Raji (cell line): ENCODE data around the gene ERVFRD-1.

Experiments used
- POLR2A ChIP-seq: IDR thresholded peaks from 2 replicates; pipeline ENCODE4 v1.6.1; 2011; ENCODE audit warnings: low read depth, low read length, control low read depth; ENCODE audit not compliant: insufficient read depth

Gene ERVFRD-1, protein sequence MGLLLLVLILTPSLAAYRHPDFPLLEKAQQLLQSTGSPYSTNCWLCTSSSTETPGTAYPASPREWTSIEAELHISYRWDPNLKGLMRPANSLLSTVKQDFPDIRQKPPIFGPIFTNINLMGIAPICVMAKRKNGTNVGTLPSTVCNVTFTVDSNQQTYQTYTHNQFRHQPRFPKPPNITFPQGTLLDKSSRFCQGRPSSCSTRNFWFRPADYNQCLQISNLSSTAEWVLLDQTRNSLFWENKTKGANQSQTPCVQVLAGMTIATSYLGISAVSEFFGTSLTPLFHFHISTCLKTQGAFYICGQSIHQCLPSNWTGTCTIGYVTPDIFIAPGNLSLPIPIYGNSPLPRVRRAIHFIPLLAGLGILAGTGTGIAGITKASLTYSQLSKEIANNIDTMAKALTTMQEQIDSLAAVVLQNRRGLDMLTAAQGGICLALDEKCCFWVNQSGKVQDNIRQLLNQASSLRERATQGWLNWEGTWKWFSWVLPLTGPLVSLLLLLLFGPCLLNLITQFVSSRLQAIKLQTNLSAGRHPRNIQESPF

DNA sequence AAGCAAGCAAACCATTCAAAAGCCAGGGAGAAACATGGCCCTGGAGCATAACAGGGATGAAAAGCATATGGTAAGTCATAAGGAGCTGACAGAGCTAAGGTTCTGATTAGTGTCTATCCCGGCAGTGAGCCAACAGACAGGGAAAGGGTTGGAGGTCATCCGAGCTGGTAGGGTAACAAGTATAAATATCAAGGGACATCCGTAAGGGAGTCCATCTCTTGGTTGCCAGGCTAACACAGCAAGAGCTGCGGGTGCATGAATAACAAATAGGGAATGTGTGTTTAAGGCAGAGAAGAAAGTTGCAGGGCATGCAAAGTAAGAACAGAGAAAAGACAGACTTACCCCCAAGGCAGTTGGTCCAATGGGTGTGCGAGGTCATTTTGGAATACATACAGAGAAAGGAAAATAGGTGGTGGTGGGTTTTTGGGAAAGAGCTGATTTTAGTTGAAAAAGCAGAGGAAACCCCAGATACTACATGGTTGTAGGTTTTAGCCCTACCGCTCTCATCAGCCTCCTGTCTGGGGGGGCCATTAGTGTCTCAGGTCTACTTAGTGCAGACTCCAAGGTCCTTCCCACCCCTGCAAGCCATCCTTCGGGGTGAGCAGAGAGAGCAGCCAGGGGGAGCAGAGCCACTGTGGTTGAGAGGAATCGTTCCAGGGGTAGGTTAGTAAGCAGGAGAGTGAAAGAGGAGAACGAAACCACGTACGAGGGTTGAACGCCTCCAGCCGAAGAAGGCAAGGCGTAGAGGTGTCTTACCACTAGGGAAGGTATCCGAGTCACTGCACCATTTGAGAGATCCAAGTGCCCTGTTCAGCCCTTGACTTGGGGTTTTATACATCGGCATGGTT is at the start of gene ERVFRD-1:
Gene ERVFRD-1, minus strand, starts transcription at position 805 of the 848 bp plus-strand sequence. CDS start 6,415 bp downstream, outside the sequence.
- TF ChIP-seq POLR2A, result no peak

DNA sequence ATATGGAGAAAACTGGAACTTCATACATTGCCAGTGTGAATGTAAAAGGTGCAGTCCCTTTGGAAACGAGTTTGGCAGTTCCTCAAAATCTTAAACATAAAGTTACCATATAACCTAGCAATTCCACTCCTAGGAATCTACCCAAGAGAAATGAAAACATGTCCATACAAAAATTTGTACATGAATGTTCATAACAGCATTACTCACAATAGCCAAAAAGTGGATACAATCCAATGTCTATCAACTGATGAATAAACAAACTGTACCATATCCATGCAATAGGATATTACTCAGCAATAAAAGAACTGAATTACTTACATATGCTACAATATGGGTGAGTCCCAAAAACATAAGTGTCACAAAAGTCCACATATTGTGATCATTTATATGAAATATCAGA is 48.7 kb upstream of the ERVFRD-1 start:
- TF ChIP-seq POLR2A, result no peak

- TF ChIP-seq POLR2A, result no peak
These were observed 44.1 kb upstream of the ERVFRD-1 start for GRCh38 chr6:11155589-11155988.

- no peak for TF ChIP-seq POLR2A
These were observed 41.9 kb upstream of the ERVFRD-1 start for GRCh38 chr6:11153447-11153846.

DNA sequence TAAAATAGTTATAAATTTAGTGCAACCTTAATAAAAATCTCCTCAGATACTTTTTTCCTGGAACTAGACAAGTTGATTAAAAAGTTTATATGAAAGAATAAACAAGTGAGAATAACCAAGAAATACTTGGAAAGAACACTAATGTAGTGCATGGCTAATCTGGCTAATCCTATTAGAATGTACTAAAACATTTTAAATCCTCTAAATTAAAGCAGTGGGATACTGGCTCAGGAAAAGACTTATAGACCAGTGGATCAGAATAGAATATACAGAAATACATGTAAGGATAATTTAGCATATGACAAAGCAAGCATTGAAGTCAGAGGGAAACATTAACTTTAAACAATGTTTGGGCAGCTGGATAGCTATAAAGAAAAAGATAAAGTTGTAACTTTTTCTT is 41.1 kb upstream of the ERVFRD-1 start:
- TF ChIP-seq POLR2A, result no peak

GRCh38 chr6:11151488-11151887 is 40.0 kb upstream of the ERVFRD-1 start:
- no peak for TF ChIP-seq POLR2A

GRCh38 chr6:11149551-11149950 is 38.0 kb upstream of the ERVFRD-1 start:
- no peak for TF ChIP-seq POLR2A

DNA sequence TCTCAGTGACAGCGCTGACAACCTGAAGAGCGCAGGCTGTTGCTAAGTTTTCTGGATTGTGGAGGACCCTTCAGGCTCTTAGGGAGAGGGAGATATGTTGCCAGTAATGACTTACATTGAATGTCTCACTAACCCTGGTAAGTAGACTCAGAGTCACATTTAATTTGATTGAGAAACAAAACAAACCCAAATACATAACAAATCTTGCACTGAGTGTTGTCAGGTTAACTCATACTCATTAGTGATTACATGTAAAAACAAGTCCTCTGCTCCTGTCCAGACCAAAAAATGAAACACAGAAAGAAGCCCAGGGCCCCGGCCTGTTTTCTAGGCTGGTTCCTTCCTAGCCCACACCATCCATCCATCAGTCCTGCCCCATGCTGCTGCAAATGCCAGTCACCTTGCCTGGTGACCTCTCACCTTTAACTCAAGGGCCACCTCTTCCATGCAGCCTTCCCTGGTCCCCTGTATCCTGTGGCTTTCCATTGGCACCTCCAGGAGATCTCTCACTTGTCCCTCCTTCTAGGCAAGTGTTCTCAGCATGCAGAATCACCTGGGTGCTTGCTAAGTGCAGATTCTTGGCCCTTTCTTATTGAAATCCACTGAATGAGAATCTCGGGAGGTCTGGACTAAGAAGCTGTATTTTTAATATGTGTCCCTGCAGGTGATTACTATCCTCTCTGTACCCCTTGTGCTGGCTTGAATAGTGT is 34.7 kb upstream of the ERVFRD-1 start:
- no peak for TF ChIP-seq POLR2A

DNA sequence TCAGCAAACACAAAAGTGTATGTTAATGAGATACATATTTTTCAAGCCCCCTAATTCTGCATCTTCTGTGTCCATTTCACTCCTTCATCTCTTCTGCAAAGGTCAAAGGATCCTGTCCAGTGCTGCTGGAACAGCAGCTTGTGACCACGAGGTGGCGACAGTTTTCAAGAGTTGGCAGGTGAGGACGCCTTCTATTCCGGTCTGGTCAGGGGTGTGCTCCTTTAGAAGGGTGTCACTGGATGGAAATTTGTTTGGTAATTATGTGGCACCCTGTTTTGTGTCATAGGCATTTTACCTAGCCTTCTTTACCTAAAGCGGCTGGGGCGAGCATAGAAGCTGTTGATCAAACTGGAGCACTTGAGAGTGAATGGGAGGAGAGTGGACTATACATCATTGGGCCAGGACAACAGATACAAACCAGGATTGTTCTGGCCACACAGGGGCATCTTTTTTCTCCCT is 32.9 kb upstream of the ERVFRD-1 start:
- no peak for TF ChIP-seq POLR2A

- TF ChIP-seq POLR2A, result no peak
These were observed 32.2 kb upstream of the ERVFRD-1 start for GRCh38 chr6:11143394-11144371.

GRCh38 chr6:11142296-11143027 is 30.9 kb upstream of the ERVFRD-1 start:
- TF ChIP-seq POLR2A, result no peak

- no peak for TF ChIP-seq POLR2A
These were observed 29.8 kb upstream of the ERVFRD-1 start for GRCh38 chr6:11141295-11141694.

GRCh38 chr6:11140056-11140455 is 28.5 kb upstream of the ERVFRD-1 start:
- TF ChIP-seq POLR2A, result no peak
